COR-L47 (cell line): ENCODE data around the gene PARD3B.

Experiments used
- DNase-seq: peaks from one replicate; lab custom pipeline; 2025; lab: John Stamatoyannopoulos, UW

Gene PARD3B

GRCh38 chr2:205357732-205358131 is 812.5 kb downstream of the PARD3B start:
- no peak for DNase-seq

- DNase-seq, result no peak
These were observed 813.1 kb downstream of the PARD3B start for GRCh38 chr2:205358351-205358815.

GRCh38 chr2:205361272-205361671 is 816.0 kb downstream of the PARD3B start:
- no peak for DNase-seq

- DNase-seq, result no peak
These were observed 816.7 kb downstream of the PARD3B start for GRCh38 chr2:205361970-205362369.

GRCh38 chr2:205364261-205364660 is 819.0 kb downstream of the PARD3B start:
- no peak for DNase-seq

- no peak for DNase-seq
These were observed 821.2 kb downstream of the PARD3B start for GRCh38 chr2:205366336-205367060.

GRCh38 chr2:205367331-205367935 is 822.2 kb downstream of the PARD3B start:
- DNase-seq, result no peak

GRCh38 chr2:205369813-205370212 is 824.5 kb downstream of the PARD3B start:
- DNase-seq, result no peak

- DNase-seq, result no peak
These were observed 825.5 kb downstream of the PARD3B start for GRCh38 chr2:205370726-205371125.

GRCh38 chr2:205372141-205372540 is 826.9 kb downstream of the PARD3B start:
- no peak for DNase-seq

- DNase-seq, result no peak
These were observed 830.5 kb downstream of the PARD3B start for GRCh38 chr2:205375461-205376448.

- no peak for DNase-seq
These were observed 832.0 kb downstream of the PARD3B start for GRCh38 chr2:205377324-205377723.

- DNase-seq, result no peak
These were observed 838.3 kb downstream of the PARD3B start for GRCh38 chr2:205383601-205384000.

- DNase-seq, result no peak
These were observed 840.8 kb downstream of the PARD3B start for GRCh38 chr2:205386109-205386508.

GRCh38 chr2:205387350-205388055 is 842.2 kb downstream of the PARD3B start:
- no peak for DNase-seq

- no peak for DNase-seq
These were observed 845.6 kb downstream of the PARD3B start for GRCh38 chr2:205390866-205391265.

GRCh38 chr2:205401511-205401910 is 856.2 kb downstream of the PARD3B start:
- no peak for DNase-seq

GRCh38 chr2:205402011-205402410 is 856.7 kb downstream of the PARD3B start:
- DNase-seq, result no peak

GRCh38 chr2:205403244-205403825 is 858.1 kb downstream of the PARD3B start:
- no peak for DNase-seq

GRCh38 chr2:205405194-205405593 is 859.9 kb downstream of the PARD3B start:
- no peak for DNase-seq

- no peak for DNase-seq
These were observed 860.5 kb downstream of the PARD3B start for GRCh38 chr2:205405752-205406151.
